ENCODE data around the gene GON7.

GON7 gene

GRCh38 chr14:93156693-93157369, 50.0 kb downstream of the GON7 start:
- DNase-seq, result no peak

GRCh38 chr14:93155667-93156066, 51.2 kb downstream of the GON7 start:
- no peak for DNase-seq

GRCh38 chr14:93153121-93153520, 53.7 kb downstream of the GON7 start:
- DNase-seq, result no peak

All from activated CD4-positive, alpha-beta T cell treated with anti-CD3 and anti-CD28 coated beads, Interleukin-2, Interleukin-6, amounts not matched to agents 100 ng/mL and 50 ng/mL, durations not matched to agents 16 hours and 8 hours (primary cell).